OCI-LY7 (cell line): ENCODE data around the gene CEP120. TPM values are rescaled to one million over a fixed set of nuclear protein-coding genes. Genes with fewer than 3 reads are reported as not detected.
"Not testable (repeated sequence)": the region's sequence is repeated elsewhere in the genome, so short reads cannot be mapped to it uniquely, and the experiment has no call there.

ENCODE experiments used
- BruUV-seq: library from RNA; stranded (reverse); fragments of 400-500 nt; replicated peaks from 2 replicates; lab custom pipeline; 2021; lab: Mats Ljungman, UMichigan
- CTCF ChIA-PET: fragments of 300-600 bp; sonication (Branson Sonifier 250); formaldehyde crosslinking; loops from one replicate; lab custom pipeline; 2022; ENCODE audit warnings: antibody characterized with exemption; ENCODE audit not compliant: unreplicated experiment; lab: Charles Lee
- POLR2A ChIA-PET: fragments of 300-600 bp; sonication (Branson Sonifier 250); formaldehyde crosslinking; loops from one replicate; lab custom pipeline; 2022; ENCODE audit warnings: antibody characterized with exemption; lab: Charles Lee
- DNase-seq: peaks from one replicate; pipeline ENCODE4 v3.0.0-alpha.2; 2015; ENCODE audit warnings: low spot score
- H2AFZ ChIP-seq: fragments of 200-600 bp; sonication (generic), shearing (Covaris generic); 2 replicates; pipeline ENCODE4 v1.6.1; 2014; ENCODE audit warnings: mild to moderate bottlenecking, antibody characterized with exemption, low read length, moderate library complexity
- H3K27ac ChIP-seq: fragments of 200-600 bp; sonication (generic); 2 replicates; pipeline ENCODE4 v1.5.1; 2014; ENCODE audit warnings: mixed run types, low read depth, mild to moderate bottlenecking, moderate library complexity, low read length, inconsistent platforms; ENCODE audit not compliant: poor library complexity, severe bottlenecking
- H3K36me3 ChIP-seq: fragments of 200-600 bp; sonication (generic); 2 replicates; pipeline ENCODE4 v1.6.1; 2014; ENCODE audit warnings: mild to moderate bottlenecking, antibody characterized with exemption, low read length, moderate library complexity, mixed read lengths; ENCODE audit not compliant: insufficient read depth
- H3K4me1 ChIP-seq: fragments of 200-600 bp; sonication (generic); 2 replicates; pipeline ENCODE4 v1.5.1; 2014; ENCODE audit warnings: mild to moderate bottlenecking, low read length; ENCODE audit not compliant: insufficient read depth, poor library complexity, severe bottlenecking
- H3K4me2 ChIP-seq: fragments of 200-600 bp; sonication (generic); 2 replicates; pipeline ENCODE4 v1.6.1; 2014; ENCODE audit warnings: mild to moderate bottlenecking, low read length
- H3K4me3 ChIP-seq: fragments of 200-600 bp; sonication (generic); 2 replicates; pipeline ENCODE4 v1.5.1; 2014; ENCODE audit warnings: mild to moderate bottlenecking, low read depth, low read length; ENCODE audit not compliant: poor library complexity, severe bottlenecking
- H3K79me2 ChIP-seq: fragments of 200-600 bp; sonication (generic); 2 replicates; pipeline ENCODE4 v1.6.1; 2016; ENCODE audit warnings: low read depth, mild to moderate bottlenecking, low read length, moderate library complexity, mixed read lengths; ENCODE audit not compliant: insufficient read depth
- H3K9me2 ChIP-seq: fragments of 200-600 bp; sonication (generic); 2 replicates; pipeline ENCODE4 v1.6.1; 2016; ENCODE audit warnings: mild to moderate bottlenecking, low read length, mixed read lengths; ENCODE audit not compliant: insufficient read depth
- H3K9me3 ChIP-seq: fragments of 200-600 bp; sonication (generic); 2 replicates; pipeline ENCODE4 v1.6.1; 2014; ENCODE audit warnings: mild to moderate bottlenecking, mixed run types, low read length, mixed read lengths
- H4K20me1 ChIP-seq: fragments of 200-600 bp; sonication (generic); 2 replicates; pipeline ENCODE4 v1.6.1; 2014; ENCODE audit warnings: mild to moderate bottlenecking, antibody characterized with exemption, low read length, moderate library complexity, mixed read lengths; ENCODE audit not compliant: insufficient read depth
- CTCF ChIP-seq: fragments of 200-600 bp; sonication (generic); conservative IDR thresholded peaks from 2 replicates; pipeline ENCODE4 v1.5.1; 2014; ENCODE audit warnings: mild to moderate bottlenecking, antibody characterized with exemption, low read length, moderate library complexity, mixed read lengths
- EZH2phosphoT487 ChIP-seq: fragments of 200-600 bp; sonication (generic); IDR thresholded peaks from 2 replicates; pipeline ENCODE4 v1.6.1; 2018; ENCODE audit warnings: low read depth, borderline replicate concordance, mild to moderate bottlenecking, mixed run types, antibody characterized with exemption, low read length, moderate library complexity, mixed read lengths
- intact Hi-C: fragments of 100-400 bp; cut with micrococcal nuclease; formaldehyde crosslinking; loops from one replicate; pipeline ENCODE4 v1.10.0; 2022; ENCODE audit not compliant: unreplicated experiment
- total RNA-seq, 2 experiments: library from RNA; depleted of rRNA in 1 of 2; stranded (reverse); fragments of >200 nt in 1 of 2; shearing (Covaris generic) in 1 of 2; gene quantifications; 2 replicates each; pipeline ENCODE4 v1.2.3, GENCODE V29; 2014 to 2022

Gene CEP120
- total RNA-seq, 2 experiments from 2014 or later: 18.0 to 23.8 TPM

- no peak overlapping the region for H3K4me3 ChIP-seq
- H3K9me2 ChIP-seq: no peaks in the 10 kb centered on the region
- no peak overlapping the region for H2AFZ ChIP-seq
- BruUV-seq: no TSS peak
- TF ChIP-seq EZH2phosphoT487: no peak
- TF ChIP-seq CTCF: no peak
- H3K9me3 ChIP-seq: no peaks in the 10 kb centered on the region
- intact Hi-C loops: no loop called here
- no peak overlapping the region for H3K27ac ChIP-seq
- H3K4me2 ChIP-seq: no peak overlapping the region
- no peaks in the 10 kb centered on the region for H3K79me2 ChIP-seq
- ChIA-PET CTCF (no interaction called here), POLR2A (no interaction called here)
- H4K20me1 ChIP-seq: no peaks in the 10 kb centered on the region
- H3K36me3 ChIP-seq: no peaks in the 10 kb centered on the region
- H3K4me1 ChIP-seq: no peaks in the 10 kb centered on the region
- DNase-seq: no peak
Measured at GRCh38 chr5:123433596-123433995, 10.4 kb upstream of the CEP120 start.

- POLR2A ChIA-PET: interaction anchor here (0.5 to 0.6 kb wide), 2 partner anchors 153 to 455 kb away, joined by 3 to 4 read pairs; no protein-coding TSS in a partner anchor
- H3K9me2 ChIP-seq, H3K9me3 ChIP-seq, H3K4me2 ChIP-seq, H4K20me1 ChIP-seq, H2AFZ ChIP-seq, intact Hi-C loops, CTCF ChIA-PET, H3K4me1 ChIP-seq, DNase-seq, H3K79me2 ChIP-seq, H3K36me3 ChIP-seq, BruUV-seq, H3K4me3 ChIP-seq, H3K27ac ChIP-seq: not testable (repeated sequence)
Measured at GRCh38 chr5:123430441-123430840, 7.2 kb upstream of the CEP120 start.

DNA sequence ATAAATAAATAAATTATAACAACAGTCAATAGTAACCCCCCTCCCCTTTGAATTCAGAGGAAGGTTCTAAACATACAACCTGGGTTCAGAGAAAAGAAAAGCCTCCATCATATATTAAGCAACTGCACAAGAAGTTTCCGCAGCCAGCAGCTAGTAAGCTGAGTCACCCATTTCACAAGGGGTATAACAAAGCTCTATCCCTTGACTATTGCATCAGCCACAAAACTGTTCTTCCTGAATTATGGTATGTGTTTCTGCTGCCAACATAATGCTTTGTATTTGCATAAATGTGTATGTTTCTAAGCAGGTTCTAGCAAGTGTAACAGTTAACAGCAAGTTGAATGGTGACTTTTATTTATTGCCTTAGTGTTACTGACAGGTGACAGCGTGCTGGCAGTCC is 6.8 kb upstream of the CEP120 start:
- TF ChIP-seq EZH2phosphoT487 (no peak), CTCF (no peak)
- no TSS peak for BruUV-seq
- intact Hi-C loops: no loop called here
- H2AFZ ChIP-seq: no peak overlapping the region
- CTCF ChIA-PET: no interaction called here
- no peak overlapping the region for H3K27ac ChIP-seq
- H3K79me2 ChIP-seq: no peaks in the 10 kb centered on the region
- no peaks in the 10 kb centered on the region for H3K4me1 ChIP-seq
- H4K20me1 ChIP-seq: no peaks in the 10 kb centered on the region
- H3K36me3 ChIP-seq: no peaks in the 10 kb centered on the region
- no peak overlapping the region for H3K4me2 ChIP-seq
- no peaks in the 10 kb centered on the region for H3K9me3 ChIP-seq
- POLR2A ChIA-PET: interaction anchor here (0.5 to 0.7 kb wide), 2 partner anchors 24 to 153 kb away, joined by 3 to 4 read pairs; no protein-coding TSS in a partner anchor
- DNase-seq: no peak
- H3K4me3 ChIP-seq: no peak overlapping the region
- H3K9me2 ChIP-seq: no peaks in the 10 kb centered on the region
